ENCODE data around the gene ADAMTS12. TPM values are rescaled to one million over a fixed set of nuclear protein-coding genes. Genes with fewer than 3 reads are reported as not detected.

Gene ADAMTS12
- total RNA-seq, 1 experiment from 2014 or later = 6.2 TPM

DNA sequence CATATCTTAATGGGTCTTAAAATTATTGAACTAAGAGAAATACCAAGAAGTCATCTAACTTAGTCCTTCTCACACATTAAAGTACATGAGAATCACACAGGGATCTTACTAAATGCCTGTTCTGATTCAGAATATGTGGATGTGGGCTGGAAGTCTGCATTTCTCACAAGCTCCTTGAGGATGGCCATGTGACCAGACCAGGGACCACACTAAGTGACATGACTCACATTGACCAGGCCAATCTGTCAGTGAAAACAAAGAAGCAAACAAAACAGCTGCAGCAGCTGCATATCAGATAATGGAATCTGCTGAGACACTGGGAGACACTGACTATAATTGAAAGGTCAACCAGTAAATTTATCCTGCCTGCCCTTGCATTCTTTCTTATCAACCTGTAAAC, 110.5 kb downstream of the ADAMTS12 start:
- Histone ChIP-seq H3K27ac (ENCODE audit: insufficient read length, low read depth, low read length) (no peak overlapping the region), H2BK120ac (ENCODE audit: low read depth, low read length, poor library complexity, severe bottlenecking) (no peak overlapping the region), H3K9ac (ENCODE audit: extremely low read depth, insufficient read length, low read length) (no peak overlapping the region), H2BK15ac (ENCODE audit: low read depth, low read length) (no peak overlapping the region), H3K9me3 (ENCODE audit: control insufficient read depth, low read depth, low read length) (no peaks in the 10 kb centered on the region), H3K27me3 (ENCODE audit: insufficient read depth, low read length) (no peaks in the 10 kb centered on the region), H4K8ac (replicated peaks; ENCODE audit: insufficient read length, low read depth, low read length) (no peak overlapping the region), H2AFZ (ENCODE audit: low read length) (no peak overlapping the region), H3K4me1 (ENCODE audit: insufficient read depth, low read length) (peaks cover 2% of the 10 kb centered on the region; the same call in 1 of the 2 replicates), H4K5ac (ENCODE audit: insufficient read length, low read depth, low read length) (no peak overlapping the region), H3K79me1 (ENCODE audit: insufficient read depth, low read depth, low read length, poor library complexity, severe bottlenecking) (no peaks in the 10 kb centered on the region), H3T11ph (ENCODE audit: low read length) (no peak overlapping the region), H3K4ac (ENCODE audit: low read depth, low read length) (no peak overlapping the region), H2BK12ac (ENCODE audit: insufficient read length, low read depth, low read length) (no peak overlapping the region), H3K4me2 (ENCODE audit: insufficient read depth, insufficient read length, low read length) (no peak overlapping the region), H3K23me2 (ENCODE audit: insufficient read length, low read depth, low read length, poor library complexity, severe bottlenecking) (no peaks in the 10 kb centered on the region), H3K56ac (ENCODE audit: insufficient read length, low read depth, low read length) (no peak overlapping the region), H4K91ac (ENCODE audit: insufficient read length, low read depth, low read length) (no peak overlapping the region), H2AK5ac (ENCODE audit: insufficient read length, low read length) (no peak overlapping the region), H3K18ac (ENCODE audit: insufficient read length, low read depth, low read length) (no peak overlapping the region), H4K20me1 (ENCODE audit: control insufficient read depth, insufficient read depth, insufficient read length) (no peaks in the 10 kb centered on the region), H2BK5ac (ENCODE audit: insufficient read length, low read length) (no peak overlapping the region), H3K23ac (ENCODE audit: insufficient read length, low read depth, low read length) (no peak overlapping the region), H3K79me2 (ENCODE audit: insufficient read depth, low read length) (peaks cover 2% of the 10 kb centered on the region; the same call in 1 of the 2 replicates), H3K14ac (ENCODE audit: insufficient read depth, low read length) (no peak overlapping the region), H2BK20ac (ENCODE audit: low read depth, low read length, poor library complexity, severe bottlenecking) (no peak overlapping the region)
- DNase-seq = no peak
- Mint-ChIP-seq H3K27ac (no peak overlapping the region), H3K4me1 (peaks cover 2 to 4% of the 10 kb centered on the region in 2 experiments; a peak in 3 of 4 replicates), H3K9me3 (peaks cover 21 to 30% of the 10 kb centered on the region in 2 experiments), H3K4me3 (no peak overlapping the region), H3K27me3 (ENCODE audit: low read depth) (no peaks in the 10 kb centered on the region), H3K36me3 (ENCODE audit: insufficient read depth in 1 of 3, low read depth in 3 of 3) (peaks cover 8 to 35% (median 21%) of the 10 kb centered on the region in 3 experiments; a peak in 6 of 7 replicates)
- TF ChIP-seq, protein P1, sequence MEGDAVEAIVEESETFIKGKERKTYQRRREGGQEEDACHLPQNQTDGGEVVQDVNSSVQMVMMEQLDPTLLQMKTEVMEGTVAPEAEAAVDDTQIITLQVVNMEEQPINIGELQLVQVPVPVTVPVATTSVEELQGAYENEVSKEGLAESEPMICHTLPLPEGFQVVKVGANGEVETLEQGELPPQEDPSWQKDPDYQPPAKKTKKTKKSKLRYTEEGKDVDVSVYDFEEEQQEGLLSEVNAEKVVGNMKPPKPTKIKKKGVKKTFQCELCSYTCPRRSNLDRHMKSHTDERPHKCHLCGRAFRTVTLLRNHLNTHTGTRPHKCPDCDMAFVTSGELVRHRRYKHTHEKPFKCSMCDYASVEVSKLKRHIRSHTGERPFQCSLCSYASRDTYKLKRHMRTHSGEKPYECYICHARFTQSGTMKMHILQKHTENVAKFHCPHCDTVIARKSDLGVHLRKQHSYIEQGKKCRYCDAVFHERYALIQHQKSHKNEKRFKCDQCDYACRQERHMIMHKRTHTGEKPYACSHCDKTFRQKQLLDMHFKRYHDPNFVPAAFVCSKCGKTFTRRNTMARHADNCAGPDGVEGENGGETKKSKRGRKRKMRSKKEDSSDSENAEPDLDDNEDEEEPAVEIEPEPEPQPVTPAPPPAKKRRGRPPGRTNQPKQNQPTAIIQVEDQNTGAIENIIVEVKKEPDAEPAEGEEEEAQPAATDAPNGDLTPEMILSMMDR (conservative IDR thresholded peaks at IDR 0.05) = no peak

Measured in H9 (cell line).